GM10266 (cell line): ENCODE data around the gene LAG3.

ENCODE experiments used
- DNase-seq: peaks from one replicate; pipeline ENCODE4 v3.0.0; 2012; ENCODE audit errors: extremely low spot score
- CTCF ChIP-seq: IDR thresholded peaks from 2 replicates; pipeline ENCODE4 v1.5.1; 2012; ENCODE audit warnings: mild to moderate bottlenecking, low read depth; ENCODE audit not compliant: control insufficient read depth, insufficient read depth; ENCODE audit errors: missing control alignments

LAG3 gene

DNA sequence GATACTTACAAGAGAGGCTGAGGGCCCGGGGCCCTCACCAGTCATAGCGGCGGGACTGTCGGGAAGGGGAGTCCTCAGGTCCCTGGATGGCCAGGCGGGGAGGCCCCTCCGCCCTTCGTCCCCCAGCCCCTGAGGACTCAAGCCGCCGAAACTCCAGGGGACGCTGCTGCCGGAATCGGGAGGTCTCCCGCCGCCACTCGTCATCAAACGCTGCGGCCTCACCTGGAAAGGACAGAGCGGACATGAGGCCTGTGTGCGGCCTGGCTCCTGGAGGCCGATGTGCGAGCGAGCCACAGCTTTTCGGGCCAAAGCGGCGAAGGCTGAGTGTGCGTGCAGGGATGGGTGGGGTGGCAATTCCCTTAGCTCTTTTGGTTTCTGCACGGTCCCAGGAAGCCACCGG, 23.6 kb upstream of the LAG3 start:
- DNase-seq, result no peak
- TF ChIP-seq CTCF, result no peak

DNA sequence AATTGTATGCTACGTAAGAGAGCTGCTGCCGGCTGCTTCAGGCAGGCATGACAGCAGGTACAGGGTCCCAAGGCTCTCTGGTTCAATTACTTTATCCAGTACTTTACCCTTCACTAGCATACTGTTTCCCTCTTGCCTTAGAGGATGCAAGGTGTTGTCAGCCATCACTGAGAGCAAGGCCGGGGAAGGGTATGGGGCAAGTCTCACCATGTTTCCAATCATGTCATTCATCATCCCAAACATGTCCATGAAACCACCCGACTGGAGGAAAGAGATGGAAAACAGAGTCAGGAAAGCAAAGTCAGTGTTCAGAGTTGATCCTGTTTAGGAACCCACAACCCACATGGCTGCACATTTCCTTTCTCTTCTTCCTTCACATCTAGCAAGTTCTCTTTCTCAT, 21.8 kb upstream of the LAG3 start:
- DNase-seq, result no peak
- TF ChIP-seq CTCF, result no peak

DNA sequence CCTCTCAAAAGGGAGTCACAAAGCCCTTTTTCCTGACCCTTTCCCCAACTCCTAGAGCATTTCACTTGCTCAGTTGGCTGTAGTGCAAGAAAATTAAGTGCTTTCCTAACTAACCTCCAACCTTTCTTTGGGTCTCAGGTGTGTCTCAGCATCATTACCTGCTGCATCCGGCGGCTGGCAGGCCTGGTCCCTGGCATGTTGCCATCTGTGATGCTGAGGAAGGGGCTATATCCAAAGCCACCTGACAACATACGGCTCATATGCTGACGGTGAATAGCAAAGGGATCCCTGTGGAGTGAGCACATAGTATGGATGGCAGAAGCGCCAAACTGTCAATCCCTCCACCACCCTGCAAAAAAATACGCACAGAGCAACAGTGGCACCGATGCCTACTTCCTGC, 20.6 kb upstream of the LAG3 start:
- TF ChIP-seq CTCF, result no peak
- DNase-seq, result no peak

- no peak for DNase-seq
- TF ChIP-seq CTCF, result no peak
Observed at GRCh38 chr12:6752167-6752920, 20.0 kb upstream of the LAG3 start.

GRCh38 chr12:6752921-6753771, 19.2 kb upstream of the LAG3 start, which contains the start of gene MLF2:
Gene MLF2 (minus strand): TSS chr12:6753141. CDS start chr12:6752334, 807 bp downstream.
- TF ChIP-seq CTCF, result peak; percentile 92
- DNase-seq, result peak; percentile 98

GRCh38 chr12:6753772-6754356, 18.5 kb upstream of the LAG3 start:
- TF ChIP-seq CTCF, result no peak
- DNase-seq, result no peak
